Heart left ventricle (tissue), 13 donors: ENCODE results near the gene LNX1.

Source experiments
- CTCF ChIP-seq, 12 donors: fragments of 200-600 bp; sonication (generic) in 4 of 12; IDR thresholded peaks; one replicate each; pipeline versions ENCODE4 v1.5.0 to v1.8.0; 2018 to 2022; ENCODE audit warnings: antibody characterized with exemption in 12 of 12, mild to moderate bottlenecking in 5 of 12
- POLR2A ChIP-seq, 2 donors: fragments of 450-650 bp; IDR thresholded peaks; one replicate each; pipeline ENCODE4 v1.6.1; 2017; ENCODE audit warnings: antibody characterized with exemption in 2 of 2, mild to moderate bottlenecking in 2 of 2, moderate library complexity in 2 of 2
- donor health status: ischemic (EF 13 %, LVEDD 7.1; RV severe dilation, severe dysfunction).
- donor health status: DM: no; HTN: yes; CAD: no.
- donor health status: DM: no; HTN: no; CAD: no.
- donor health status: ischemic (EF 25% LVEDD 6.9; RV normal size, moderate dysfunction).
- donor health status: ischemic (EF 25% LVEDD 5.7; RV mildly dilated, moderate dysfunction).
- donor health status: ischemic (EF 35%, LVEDD 5.7; RV mildly dilated, moderate dysfunction).
- donor health status: nonischemic (EF 11% LVEDD 7.7; RV severe dilation, severe dysfunction).
- donor health status: DM: yes; HTN: yes; CAD: no.
- donor health status: PGD.
- donor health status: ischemic (EF 29% LVEDD 5.4; RV normal size, mild dysfunction).
- donor health status: nonischemic (EF 23%, LVEDD 6.1; RV moderate dilation, normal function).

GRCh38 chr4:53480909-53481308 lies 110.4 kb downstream of the LNX1 start:
- TF ChIP-seq CTCF (IDR thresholded peaks at IDR 0.05) (no peak), POLR2A (IDR thresholded peaks at IDR 0.05) (no peak)
